Naive B cell (primary cell): ENCODE results near the gene ERMAP. TPM values are rescaled to one million over a fixed set of nuclear protein-coding genes. Genes with fewer than 3 reads are reported as not detected.

Source experiments
- ATAC-seq, 2 donors: fragments of 150-1000 bp; cut with Tn5 transposase; 2 replicates each; pipeline ENCODE4 v1.10.0; 2021; ENCODE audit warnings: low read depth in 2 of 2, mild to moderate bottlenecking in 2 of 2, moderate library complexity in 2 of 2
- DNase-seq: peaks from one replicate; pipeline ENCODE4 v3.0.0; 2022
- H3K27ac Mint-ChIP-seq, 6 donors: one replicate each; pipeline ENCODE4 v1.8.0; 2020 to 2022; ENCODE audit warnings: mild to moderate bottlenecking in 6 of 6, mixed read lengths in 6 of 6, moderate library complexity in 5 of 6, inconsistent platforms in 2 of 6
- H3K27me3 Mint-ChIP-seq, 3 donors: one replicate each; pipeline ENCODE4 v1.8.0; 2021 to 2022; ENCODE audit warnings: mixed read lengths in 3 of 3, mild to moderate bottlenecking in 1 of 3
- H3K36me3 Mint-ChIP-seq, 2 donors: one replicate each; pipeline ENCODE4 v1.8.0; 2020 to 2022; ENCODE audit warnings: mixed read lengths in 2 of 2, inconsistent platforms in 1 of 2, mild to moderate bottlenecking in 1 of 2
- H3K4me1 Mint-ChIP-seq, 3 donors: one replicate each; pipeline ENCODE4 v1.8.0; 2020 to 2022; ENCODE audit warnings: mixed read lengths in 3 of 3, inconsistent platforms in 1 of 3, mild to moderate bottlenecking in 1 of 3, moderate library complexity in 1 of 3
- H3K4me3 Mint-ChIP-seq, 8 donors: one replicate each; pipeline ENCODE4 v1.8.0; 2020 to 2022; ENCODE audit warnings: mild to moderate bottlenecking in 8 of 8, mixed read lengths in 8 of 8, moderate library complexity in 8 of 8, inconsistent platforms in 2 of 8
- H3K9me3 Mint-ChIP-seq, 7 donors: one replicate each; pipeline ENCODE4 v1.8.0; 2020 to 2022; ENCODE audit warnings: mixed read lengths in 7 of 7, mild to moderate bottlenecking in 5 of 7, inconsistent platforms in 2 of 7, moderate library complexity in 1 of 7
- polyA plus RNA-seq, 6 donors: library from polyadenylated mRNA; unstranded; fragments of 300-500 nt; fragmentation: Illumina TruSeq; gene quantifications; one replicate each; pipeline ENCODE4 v1.2.3, GENCODE V29; 2021; ENCODE audit warnings: low read depth in 6 of 6

ERMAP gene
- polyA plus RNA-seq, 6 donors from 2014 or later, result 2.2 to 3.7 (median 2.6) TPM; not detected in 1

- Mint-ChIP-seq H3K4me1 (peaks cover 12 to 24% (median 20%) of the 10 kb centered on the region in 3 donors), H3K27ac (no peak overlapping the region), H3K27me3 (no peaks in the 10 kb centered on the region), H3K36me3 (no peaks in the 10 kb centered on the region), H3K4me3 (peak overlapping the region in 7 of 8 donors; percentile 41 to 89 (median 73)), H3K9me3 (no peaks in the 10 kb centered on the region)
- DNase-seq, result no peak
- no peak for ATAC-seq
Observed at GRCh38 chr1:42817976-42818375, 1.1 kb downstream of the ERMAP start.

- Mint-ChIP-seq H3K9me3 (no peaks in the 10 kb centered on the region), H3K4me3 (peak overlapping the region in 1 of 8 donors; percentile 53), H3K27ac (peak overlapping the region in 1 of 6 donors; percentile 52), H3K4me1 (peaks cover 12 to 22% (median 19%) of the 10 kb centered on the region in 3 donors), H3K27me3 (no peaks in the 10 kb centered on the region), H3K36me3 (no peaks in the 10 kb centered on the region)
- ATAC-seq, result no peak
- no peak for DNase-seq
Observed at GRCh38 chr1:42820813-42821212, 3.9 kb downstream of the ERMAP start.

- Mint-ChIP-seq H3K27me3 (no peaks in the 10 kb centered on the region), H3K4me3 (no peak overlapping the region), H3K36me3 (no peaks in the 10 kb centered on the region), H3K4me1 (peaks cover 3 to 13% (median 10%) of the 10 kb centered on the region in 3 donors), H3K9me3 (no peaks in the 10 kb centered on the region), H3K27ac (no peak overlapping the region)
- ATAC-seq, result no peak
- DNase-seq, result no peak
Observed at GRCh38 chr1:42821690-42822089, 4.8 kb downstream of the ERMAP start.

GRCh38 chr1:42822800-42823392 is 6.0 kb downstream of the ERMAP start:
- no peak overlapping the region for H3K4me3 Mint-ChIP-seq
- DNase-seq (no peak), ATAC-seq (no peak)
- H3K36me3 Mint-ChIP-seq, result no peaks in the 10 kb centered on the region
- peaks cover under 1 to 8% (median 3%) of the 10 kb centered on the region in 3 donors for H3K4me1 Mint-ChIP-seq
- no peaks in the 10 kb centered on the region for H3K27me3 Mint-ChIP-seq
- no peak overlapping the region for H3K27ac Mint-ChIP-seq
- H3K9me3 Mint-ChIP-seq, result no peaks in the 10 kb centered on the region

- Mint-ChIP-seq H3K4me3 (no peak overlapping the region), H3K9me3 (no peaks in the 10 kb centered on the region), H3K4me1 (peaks cover 0 to 3% (median 0%) of the 10 kb centered on the region in 3 donors), H3K36me3 (no peaks in the 10 kb centered on the region), H3K27ac (no peak overlapping the region), H3K27me3 (no peaks in the 10 kb centered on the region)
- DNase-seq (no peak), ATAC-seq (no peak)
Observed at GRCh38 chr1:42824481-42825035, 7.6 kb downstream of the ERMAP start.

GRCh38 chr1:42825036-42825851 is 8.3 kb downstream of the ERMAP start:
- no peak for DNase-seq
- no peak for ATAC-seq
- H3K9me3 Mint-ChIP-seq, result no peaks in the 10 kb centered on the region
- H3K4me3 Mint-ChIP-seq, result no peak overlapping the region
- peaks cover 0 to 3% (median 0%) of the 10 kb centered on the region in 3 donors for H3K4me1 Mint-ChIP-seq
- H3K27me3 Mint-ChIP-seq, result no peaks in the 10 kb centered on the region
- H3K27ac Mint-ChIP-seq, result no peak overlapping the region
- H3K36me3 Mint-ChIP-seq, result no peaks in the 10 kb centered on the region

GRCh38 chr1:42830631-42831030 is 13.7 kb downstream of the ERMAP start:
- no peak for DNase-seq
- H3K4me3 Mint-ChIP-seq, result no peak overlapping the region
- peaks cover 5 to 6% (median 5%) of the 10 kb centered on the region in 3 donors for H3K4me1 Mint-ChIP-seq
- no peaks in the 10 kb centered on the region for H3K27me3 Mint-ChIP-seq
- no peaks in the 10 kb centered on the region for H3K9me3 Mint-ChIP-seq
- ATAC-seq, result no peak
- peaks cover 0 to 6% of the 10 kb centered on the region in 2 donors for H3K36me3 Mint-ChIP-seq
- peak overlapping the region in 1 of 6 donors; percentile 29 for H3K27ac Mint-ChIP-seq

GRCh38 chr1:42831273-42831672 is 14.4 kb downstream of the ERMAP start:
- no peak overlapping the region for H3K4me3 Mint-ChIP-seq
- H3K36me3 Mint-ChIP-seq, result peaks cover 0 to 6% of the 10 kb centered on the region in 2 donors
- no peaks in the 10 kb centered on the region for H3K9me3 Mint-ChIP-seq
- ATAC-seq (no peak), DNase-seq (no peak)
- no peaks in the 10 kb centered on the region for H3K27me3 Mint-ChIP-seq
- H3K27ac Mint-ChIP-seq, result peak overlapping the region in 1 of 6 donors; percentile 29
- H3K4me1 Mint-ChIP-seq, result peaks cover 5 to 6% (median 5%) of the 10 kb centered on the region in 3 donors

GRCh38 chr1:42832641-42833240 is 15.8 kb downstream of the ERMAP start:
- ATAC-seq (no peak), DNase-seq (no peak)
- Mint-ChIP-seq H3K27ac (no peak overlapping the region), H3K4me1 (peaks cover 5 to 7% (median 6%) of the 10 kb centered on the region in 3 donors), H3K4me3 (no peak overlapping the region), H3K27me3 (no peaks in the 10 kb centered on the region), H3K9me3 (no peaks in the 10 kb centered on the region), H3K36me3 (peaks cover 0 to 6% of the 10 kb centered on the region in 2 donors)

- no peaks in the 10 kb centered on the region for H3K9me3 Mint-ChIP-seq
- peak overlapping the region in 1 of 6 donors; percentile 53 for H3K27ac Mint-ChIP-seq
- peaks cover 13 to 19% (median 14%) of the 10 kb centered on the region in 3 donors for H3K4me1 Mint-ChIP-seq
- H3K36me3 Mint-ChIP-seq, result peaks cover 0 to 6% of the 10 kb centered on the region in 2 donors
- H3K4me3 Mint-ChIP-seq, result no peak overlapping the region
- no peak for ATAC-seq
- no peak for DNase-seq
- no peaks in the 10 kb centered on the region for H3K27me3 Mint-ChIP-seq
Observed at GRCh38 chr1:42833981-42834380, 17.1 kb downstream of the ERMAP start.

- H3K4me1 Mint-ChIP-seq, result peaks cover 13 to 19% (median 14%) of the 10 kb centered on the region in 3 donors
- peak overlapping the region in 1 of 6 donors; percentile 26 for H3K27ac Mint-ChIP-seq
- peak overlapping the region in 1 of 8 donors; percentile 53 for H3K4me3 Mint-ChIP-seq
- peaks cover 0 to 6% of the 10 kb centered on the region in 2 donors for H3K36me3 Mint-ChIP-seq
- H3K9me3 Mint-ChIP-seq, result no peaks in the 10 kb centered on the region
- ATAC-seq, result no peak
- H3K27me3 Mint-ChIP-seq, result no peaks in the 10 kb centered on the region
- no peak for DNase-seq
Observed at GRCh38 chr1:42834803-42835202, 17.9 kb downstream of the ERMAP start.

GRCh38 chr1:42835422-42835821 is 18.5 kb downstream of the ERMAP start:
- H3K36me3 Mint-ChIP-seq, result peaks cover 0 to 4% of the 10 kb centered on the region in 2 donors
- no peaks in the 10 kb centered on the region for H3K9me3 Mint-ChIP-seq
- ATAC-seq, result no peak
- H3K4me3 Mint-ChIP-seq, result no peak overlapping the region
- H3K4me1 Mint-ChIP-seq, result peaks cover 13 to 19% (median 14%) of the 10 kb centered on the region in 3 donors
- H3K27ac Mint-ChIP-seq, result no peak overlapping the region
- no peak for DNase-seq
- H3K27me3 Mint-ChIP-seq, result no peaks in the 10 kb centered on the region

- H3K4me1 Mint-ChIP-seq, result peaks cover 13 to 19% (median 14%) of the 10 kb centered on the region in 3 donors
- peak overlapping the region in 2 of 6 donors; percentile 10 to 16 for H3K27ac Mint-ChIP-seq
- DNase-seq (no peak), ATAC-seq (no peak)
- H3K36me3 Mint-ChIP-seq, result no peaks in the 10 kb centered on the region
- H3K27me3 Mint-ChIP-seq, result no peaks in the 10 kb centered on the region
- no peak overlapping the region for H3K4me3 Mint-ChIP-seq
- H3K9me3 Mint-ChIP-seq, result no peaks in the 10 kb centered on the region
Observed at GRCh38 chr1:42837709-42838108, 20.8 kb downstream of the ERMAP start.
